Esophagus squamous epithelium (tissue), 4 donors: ENCODE results near the gene UNC13D.

ENCODE experiments used
- CTCF ChIP-seq, 6 experiments: fragments of 450-650 bp in 4 of 6; fragments of 200-600 bp in 2 of 6; sonication (generic) in 2 of 6; IDR thresholded peaks; one replicate each; pipeline ENCODE4 v1.5.1; 2016 to 2019; ENCODE audit warnings: antibody characterized with exemption in 6 of 6, mild to moderate bottlenecking in 4 of 6, moderate library complexity in 4 of 6
- POLR2A ChIP-seq, 4 donors: fragments of 450-650 bp; IDR thresholded peaks; one replicate each; pipeline ENCODE4 v1.6.1; 2017; ENCODE audit warnings: antibody characterized with exemption in 4 of 4, mild to moderate bottlenecking in 4 of 4, moderate library complexity in 3 of 4

GRCh38 chr17:75808549-75808904 lies 35.7 kb downstream of the UNC13D start:
- no peak for TF ChIP-seq CTCF (IDR thresholded peaks at IDR 0.05)
- TF ChIP-seq POLR2A (IDR thresholded peaks at IDR 0.05), result no peak
